T1000 (cell line): ENCODE measurements around the gene AACS.
"Not testable (repeated sequence)": the region's sequence is repeated elsewhere in the genome, so short reads cannot be mapped to it uniquely, and the experiment has no call there.

ENCODE experiments used
- DNase-seq: peaks from one replicate; lab custom pipeline; 2025; ENCODE audit warnings: mixed read lengths; lab: John Stamatoyannopoulos, UW

AACS gene

DNA sequence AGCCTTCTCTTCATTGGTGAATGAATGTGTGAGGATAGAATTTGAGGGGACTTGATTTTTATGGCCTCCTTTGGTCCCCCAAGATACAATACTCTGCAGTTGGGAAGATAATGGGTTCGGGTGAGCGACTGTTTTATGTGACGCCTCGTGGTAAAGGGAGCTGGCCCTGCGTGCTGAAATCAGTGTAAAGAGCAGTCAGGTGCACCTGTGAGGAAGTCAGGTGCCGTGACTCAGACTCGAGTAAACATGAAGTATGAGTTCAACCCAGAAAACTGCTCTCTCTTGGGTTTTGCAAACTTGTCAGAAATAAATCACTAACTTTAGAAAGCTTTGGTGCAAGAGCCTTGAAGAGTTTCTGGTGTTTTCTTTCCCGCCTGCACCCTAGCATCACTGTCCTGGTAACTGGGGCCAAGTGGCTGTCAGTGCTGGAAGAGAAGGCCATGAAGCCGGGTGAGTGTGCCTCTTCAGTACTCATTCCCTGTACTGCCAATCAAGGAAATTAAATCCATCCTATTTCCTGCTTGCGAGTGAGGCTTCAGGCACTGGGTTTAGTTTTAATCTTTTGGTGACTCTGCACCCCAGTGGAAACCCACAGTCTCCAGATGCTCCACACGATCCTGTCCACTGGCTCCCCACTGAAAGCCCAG is 59.2 kb downstream of the AACS start:
- DNase-seq: no peak

GRCh38 chr12:125125271-125125670 is 60.0 kb downstream of the AACS start:
- DNase-seq: no peak

DNA sequence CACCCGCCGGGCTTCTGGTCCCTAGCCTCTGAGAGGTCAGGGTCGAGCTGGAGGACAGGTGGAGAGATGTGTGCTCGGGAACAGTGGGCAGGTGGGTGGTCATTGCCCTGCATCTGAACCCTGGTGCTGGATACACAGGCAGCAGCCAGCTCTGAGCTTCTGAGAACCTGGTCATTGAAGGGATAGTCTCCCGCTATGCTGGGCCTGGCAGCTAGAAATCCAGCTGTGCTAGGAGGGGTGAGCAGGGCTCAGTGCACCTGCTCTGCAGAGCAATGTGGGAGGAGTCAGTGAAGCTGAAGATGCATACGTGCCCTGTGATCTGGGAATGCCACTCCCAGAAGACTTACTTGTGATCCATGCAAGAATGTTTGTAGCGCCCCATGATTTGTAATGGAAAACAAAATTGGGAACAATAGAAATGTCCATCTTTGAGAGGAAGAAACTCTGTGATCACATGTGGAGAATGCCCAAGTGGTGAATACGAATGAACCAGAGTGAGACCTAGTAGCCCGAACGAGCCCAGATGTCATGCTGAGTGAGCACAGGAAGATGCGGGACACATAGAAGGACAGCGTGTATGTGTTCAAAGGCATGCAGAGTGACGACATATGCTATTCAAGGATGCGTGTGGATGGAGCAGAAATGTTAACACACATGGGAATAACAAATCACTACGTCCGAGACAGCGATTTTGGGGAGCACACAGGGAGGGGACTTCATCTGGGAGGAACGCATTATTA is 63.4 kb downstream of the AACS start:
- no peak for DNase-seq

DNA sequence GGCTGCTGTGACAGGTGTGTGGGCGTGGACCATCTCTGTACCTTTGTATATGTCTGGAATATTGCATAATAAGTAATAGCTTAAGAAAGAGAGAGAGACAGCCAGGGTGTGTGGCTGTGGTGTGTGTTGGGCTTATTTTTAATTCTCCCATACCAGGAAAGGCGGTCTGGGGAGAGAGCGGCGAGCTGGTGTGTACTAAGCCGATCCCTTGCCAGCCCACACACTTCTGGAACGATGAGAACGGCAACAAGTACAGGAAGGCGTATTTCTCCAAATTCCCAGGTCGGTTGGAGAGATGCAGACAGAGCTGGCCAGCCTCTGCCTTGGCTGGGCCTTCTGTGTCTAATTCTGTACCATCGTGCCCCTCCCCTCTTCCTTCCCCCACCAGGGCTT is 63.9 kb downstream of the AACS start:
- DNase-seq: no peak

DNA sequence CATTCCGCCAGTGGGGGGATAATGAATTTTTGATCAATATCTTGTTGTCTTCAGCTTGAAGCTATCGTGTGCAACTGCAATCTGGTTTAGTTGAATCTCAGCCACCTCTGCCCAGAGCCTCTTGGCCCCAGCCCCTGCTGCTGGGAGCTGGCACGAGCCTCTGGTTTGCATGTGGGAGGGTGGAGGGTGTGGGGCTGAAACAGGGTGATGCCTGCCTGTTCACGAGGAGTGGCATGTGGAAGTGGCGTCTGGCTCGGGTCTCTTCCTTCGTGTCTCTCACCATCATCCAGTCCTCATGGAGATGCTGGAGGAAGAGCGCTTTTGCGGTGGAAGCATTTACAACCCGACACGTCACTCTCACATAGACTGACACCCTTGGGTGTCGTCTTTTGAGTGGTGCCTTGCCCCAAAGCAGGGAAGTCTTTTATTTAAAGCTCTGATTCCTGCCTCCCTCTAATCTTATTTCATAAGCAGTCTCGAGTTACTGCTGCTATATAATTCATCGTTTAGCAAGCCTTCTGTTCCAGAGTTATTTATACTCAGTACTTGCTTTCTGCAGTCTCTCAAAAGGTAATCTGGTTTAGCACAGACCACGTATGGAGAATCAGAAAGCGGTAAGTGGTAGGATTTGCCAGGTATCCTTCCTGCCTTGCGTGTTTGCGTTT is 64.5 kb downstream of the AACS start:
- no peak for DNase-seq

- DNase-seq: no peak
Measured at GRCh38 chr12:125131958-125132357, 66.7 kb downstream of the AACS start.

DNA sequence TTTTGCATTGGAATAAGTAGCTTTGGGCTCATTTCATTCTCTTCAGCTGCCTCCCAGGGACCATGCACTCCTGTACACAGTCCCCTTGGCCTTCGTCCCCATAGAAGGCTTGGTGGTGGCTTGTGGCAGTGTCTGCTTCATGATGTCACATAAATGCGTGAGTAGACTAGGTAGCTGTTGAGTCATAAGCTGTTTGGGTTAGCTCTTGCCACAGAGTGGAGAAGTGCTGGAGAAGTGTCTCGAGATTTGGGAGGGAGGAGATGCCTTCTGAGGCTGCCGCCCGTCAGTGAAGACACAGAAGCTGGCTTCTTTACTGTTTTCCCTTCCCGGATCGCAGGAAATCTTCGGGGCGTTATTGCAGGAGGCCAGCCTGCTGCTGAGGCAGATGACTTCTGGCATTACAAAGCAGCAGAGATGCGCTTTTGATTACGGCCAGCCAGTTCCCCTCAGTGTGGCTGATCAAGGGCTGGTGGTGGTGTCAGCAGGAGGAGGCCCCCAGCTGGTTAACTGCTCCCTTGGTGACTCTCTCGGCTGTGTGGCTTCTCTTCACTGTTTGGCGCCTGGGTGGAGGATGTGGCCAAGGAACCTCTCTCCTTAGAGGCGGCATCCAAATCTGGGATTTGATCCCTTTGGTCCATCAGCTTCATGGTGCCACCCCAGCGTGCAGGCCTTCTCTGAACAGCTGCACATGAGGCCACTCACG is 67.6 kb downstream of the AACS start:
- no peak for DNase-seq

GRCh38 chr12:125133616-125134015 is 68.4 kb downstream of the AACS start:
- DNase-seq: no peak

- DNase-seq: no peak
Measured at GRCh38 chr12:125134576-125134975, 69.3 kb downstream of the AACS start.

DNA sequence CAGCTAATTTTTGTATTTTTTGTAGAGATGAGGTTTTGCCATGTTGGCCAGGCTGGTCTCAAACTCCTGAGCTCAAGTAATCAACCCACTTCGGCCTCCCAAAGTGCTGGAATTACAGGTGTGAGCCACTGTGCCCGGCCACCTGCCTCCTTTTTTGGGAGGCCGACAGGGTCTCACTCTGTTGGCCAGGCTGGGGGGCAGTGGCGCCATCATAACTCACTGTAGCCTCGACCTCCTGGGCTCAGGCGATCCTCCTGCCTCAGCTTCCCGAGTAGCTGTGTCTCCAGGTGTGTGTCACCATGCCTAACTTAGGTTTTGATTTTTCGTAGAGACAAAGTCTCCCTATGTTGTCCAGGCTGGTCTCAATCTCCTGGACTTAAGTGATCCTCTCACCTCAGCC is 70.7 kb downstream of the AACS start:
- DNase-seq: no peak

DNA sequence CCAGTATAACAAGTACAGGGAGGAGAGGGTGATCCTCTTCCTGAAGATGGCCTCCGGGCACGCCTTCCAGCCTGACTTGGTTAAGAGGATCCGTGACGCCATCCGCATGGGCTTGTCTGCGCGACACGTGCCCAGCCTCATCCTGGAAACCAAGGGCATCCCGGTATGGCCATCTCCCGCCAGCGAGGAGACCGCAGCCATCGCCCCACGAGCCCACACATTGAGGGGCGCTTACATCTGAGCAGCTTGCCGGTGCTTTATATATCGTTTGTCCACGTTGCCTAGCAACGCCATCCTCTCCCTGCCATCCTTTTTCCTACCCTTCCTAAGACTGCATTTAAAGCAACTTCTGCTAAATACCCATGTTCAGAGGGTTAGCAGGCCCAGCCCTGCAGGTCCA is 71.5 kb downstream of the AACS start:
- no peak for DNase-seq

GRCh38 chr12:125137766-125138344 is 72.6 kb downstream of the AACS start:
- no peak for DNase-seq

GRCh38 chr12:125140279-125141209 is 75.3 kb downstream of the AACS start:
- peak; percentile 6 for DNase-seq

DNA sequence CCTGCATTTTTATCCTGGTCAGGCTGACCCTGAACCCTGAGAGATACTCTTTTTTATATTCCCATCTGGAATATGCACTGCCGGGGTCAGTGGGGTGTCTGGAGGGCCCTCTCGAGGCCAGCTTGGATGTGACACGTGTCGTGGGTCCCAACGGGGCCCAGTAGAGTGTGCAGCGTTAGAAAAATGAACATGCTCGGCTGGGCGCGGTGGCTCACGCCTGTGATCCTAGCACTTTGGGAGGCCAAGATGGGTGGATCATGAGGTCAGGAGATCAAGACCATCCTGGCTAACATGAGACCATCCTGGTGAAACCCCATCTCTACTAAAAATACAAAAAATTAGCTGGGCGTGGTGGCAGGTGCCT is 76.0 kb downstream of the AACS start:
- DNase-seq: not testable (repeated sequence)

GRCh38 chr12:125142601-125143000 is 77.4 kb downstream of the AACS start:
- no peak for DNase-seq

DNA sequence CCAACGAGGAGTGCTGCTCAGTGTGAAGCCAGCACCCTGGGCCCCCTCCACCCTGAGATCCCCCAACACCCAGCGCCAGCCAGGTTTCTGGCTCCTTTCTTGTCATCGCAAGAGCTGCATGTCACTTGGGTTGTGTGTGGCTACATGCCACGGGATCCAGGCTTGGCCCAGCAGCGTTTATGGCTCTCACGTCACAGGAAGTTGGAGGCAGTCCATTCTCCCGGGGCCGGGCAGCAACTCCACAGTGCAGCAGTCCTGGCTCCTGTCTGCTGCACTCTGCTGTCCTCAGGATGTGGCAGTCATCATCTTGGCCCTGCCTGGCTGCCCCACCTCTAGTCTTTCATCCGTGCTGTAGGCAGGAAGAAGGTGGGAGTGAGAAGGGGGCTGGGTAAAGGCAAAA is 78.3 kb downstream of the AACS start:
- DNase-seq: no peak

DNA sequence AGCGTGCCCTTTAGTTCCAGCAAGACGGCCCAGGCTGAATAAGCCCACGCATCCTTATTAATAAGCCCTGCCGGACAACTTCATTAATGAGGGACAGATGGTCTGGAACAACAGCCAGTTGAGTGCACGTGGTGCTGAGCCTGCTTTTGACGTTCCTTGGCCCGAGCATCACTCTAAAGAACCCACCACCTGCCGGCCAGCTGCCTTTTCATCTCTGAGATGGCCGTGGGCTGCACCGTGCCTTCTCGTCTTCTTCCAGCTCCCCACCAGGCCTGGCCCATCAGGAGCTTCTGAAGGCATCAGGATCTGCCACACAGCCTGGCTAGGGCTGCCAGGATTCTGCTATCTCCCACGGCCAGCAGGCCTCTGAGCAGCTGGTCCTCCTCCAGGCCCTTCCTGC is 80.0 kb downstream of the AACS start:
- DNase-seq: no peak

DNA sequence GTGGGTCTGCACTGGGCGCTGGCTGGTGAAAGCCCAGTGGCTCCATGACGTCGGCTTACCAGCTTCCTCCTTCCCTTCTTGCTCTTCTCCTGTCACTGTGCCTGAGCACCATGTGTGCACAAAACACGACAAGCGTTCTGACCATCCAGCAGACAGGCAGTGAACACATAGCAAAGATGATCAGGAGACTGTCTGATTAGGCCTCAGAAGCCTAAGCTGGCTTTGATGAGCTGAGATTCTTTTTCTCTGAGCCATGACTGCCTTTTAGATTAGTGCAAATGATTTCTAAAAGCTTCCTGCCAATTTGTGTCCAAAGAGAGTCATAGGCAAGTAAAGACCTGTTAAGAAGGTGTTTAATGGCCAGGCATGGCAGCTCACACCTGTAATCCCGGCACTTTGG is 83.1 kb downstream of the AACS start:
- DNase-seq: no peak

- no peak for DNase-seq
Measured at GRCh38 chr12:125149160-125150108, 84.2 kb downstream of the AACS start.

GRCh38 chr12:125151284-125151683 is 86.0 kb downstream of the AACS start:
- no peak for DNase-seq
